OCI-LY7 (cell line): ENCODE data around the gene EVI5. TPM values are rescaled to one million over a fixed set of nuclear protein-coding genes. Genes with fewer than 3 reads are reported as not detected.

ENCODE experiments used
- BruUV-seq: library from RNA; stranded (reverse); fragments of 400-500 nt; replicated peaks from 2 replicates; lab custom pipeline; 2021; lab: Mats Ljungman, UMichigan
- CTCF ChIA-PET: fragments of 300-600 bp; sonication (Branson Sonifier 250); formaldehyde crosslinking; loops from one replicate; lab custom pipeline; 2022; ENCODE audit warnings: antibody characterized with exemption; ENCODE audit not compliant: unreplicated experiment; lab: Charles Lee
- POLR2A ChIA-PET: fragments of 300-600 bp; sonication (Branson Sonifier 250); formaldehyde crosslinking; loops from one replicate; lab custom pipeline; 2022; ENCODE audit warnings: antibody characterized with exemption; lab: Charles Lee
- DNase-seq: peaks from one replicate; pipeline ENCODE4 v3.0.0-alpha.2; 2015; ENCODE audit warnings: low spot score
- H2AFZ ChIP-seq: fragments of 200-600 bp; sonication (generic), shearing (Covaris generic); 2 replicates; pipeline ENCODE4 v1.6.1; 2014; ENCODE audit warnings: mild to moderate bottlenecking, antibody characterized with exemption, low read length, moderate library complexity
- H3K27ac ChIP-seq: fragments of 200-600 bp; sonication (generic); 2 replicates; pipeline ENCODE4 v1.5.1; 2014; ENCODE audit warnings: mixed run types, low read depth, mild to moderate bottlenecking, moderate library complexity, low read length, inconsistent platforms; ENCODE audit not compliant: poor library complexity, severe bottlenecking
- H3K36me3 ChIP-seq: fragments of 200-600 bp; sonication (generic); 2 replicates; pipeline ENCODE4 v1.6.1; 2014; ENCODE audit warnings: mild to moderate bottlenecking, antibody characterized with exemption, low read length, moderate library complexity, mixed read lengths; ENCODE audit not compliant: insufficient read depth
- H3K4me1 ChIP-seq: fragments of 200-600 bp; sonication (generic); 2 replicates; pipeline ENCODE4 v1.5.1; 2014; ENCODE audit warnings: mild to moderate bottlenecking, low read length; ENCODE audit not compliant: insufficient read depth, poor library complexity, severe bottlenecking
- H3K4me2 ChIP-seq: fragments of 200-600 bp; sonication (generic); 2 replicates; pipeline ENCODE4 v1.6.1; 2014; ENCODE audit warnings: mild to moderate bottlenecking, low read length
- H3K4me3 ChIP-seq: fragments of 200-600 bp; sonication (generic); 2 replicates; pipeline ENCODE4 v1.5.1; 2014; ENCODE audit warnings: mild to moderate bottlenecking, low read depth, low read length; ENCODE audit not compliant: poor library complexity, severe bottlenecking
- H3K79me2 ChIP-seq: fragments of 200-600 bp; sonication (generic); 2 replicates; pipeline ENCODE4 v1.6.1; 2016; ENCODE audit warnings: low read depth, mild to moderate bottlenecking, low read length, moderate library complexity, mixed read lengths; ENCODE audit not compliant: insufficient read depth
- H3K9me2 ChIP-seq: fragments of 200-600 bp; sonication (generic); 2 replicates; pipeline ENCODE4 v1.6.1; 2016; ENCODE audit warnings: mild to moderate bottlenecking, low read length, mixed read lengths; ENCODE audit not compliant: insufficient read depth
- H3K9me3 ChIP-seq: fragments of 200-600 bp; sonication (generic); 2 replicates; pipeline ENCODE4 v1.6.1; 2014; ENCODE audit warnings: mild to moderate bottlenecking, mixed run types, low read length, mixed read lengths
- H4K20me1 ChIP-seq: fragments of 200-600 bp; sonication (generic); 2 replicates; pipeline ENCODE4 v1.6.1; 2014; ENCODE audit warnings: mild to moderate bottlenecking, antibody characterized with exemption, low read length, moderate library complexity, mixed read lengths; ENCODE audit not compliant: insufficient read depth
- CTCF ChIP-seq: fragments of 200-600 bp; sonication (generic); conservative IDR thresholded peaks from 2 replicates; pipeline ENCODE4 v1.5.1; 2014; ENCODE audit warnings: mild to moderate bottlenecking, antibody characterized with exemption, low read length, moderate library complexity, mixed read lengths
- EZH2phosphoT487 ChIP-seq: fragments of 200-600 bp; sonication (generic); IDR thresholded peaks from 2 replicates; pipeline ENCODE4 v1.6.1; 2018; ENCODE audit warnings: low read depth, borderline replicate concordance, mild to moderate bottlenecking, mixed run types, antibody characterized with exemption, low read length, moderate library complexity, mixed read lengths
- intact Hi-C: fragments of 100-400 bp; cut with micrococcal nuclease; formaldehyde crosslinking; loops from one replicate; pipeline ENCODE4 v1.10.0; 2022; ENCODE audit not compliant: unreplicated experiment
- total RNA-seq, 2 experiments: library from RNA; depleted of rRNA in 1 of 2; stranded (reverse); fragments of >200 nt in 1 of 2; shearing (Covaris generic) in 1 of 2; gene quantifications; 2 replicates each; pipeline ENCODE4 v1.2.3, GENCODE V29; 2014 to 2022

EVI5 gene
- total RNA-seq, 2 experiments from 2014 or later: 15.1 to 27.8 TPM

GRCh38 chr1:92466683-92467352 is 318.1 kb downstream of the EVI5 start:
- Histone ChIP-seq H3K4me3 (no peak overlapping the region), H3K4me1 (no peaks in the 10 kb centered on the region), H3K36me3 (no peaks in the 10 kb centered on the region), H4K20me1 (no peaks in the 10 kb centered on the region), H3K4me2 (no peak overlapping the region), H2AFZ (no peak overlapping the region), H3K27ac (no peak overlapping the region), H3K79me2 (no peaks in the 10 kb centered on the region), H3K9me3 (no peaks in the 10 kb centered on the region), H3K9me2 (no peaks in the 10 kb centered on the region)
- TF ChIP-seq EZH2phosphoT487: no peak
- no peak for TF ChIP-seq CTCF
- ChIA-PET POLR2A (no interaction called here), CTCF (no interaction called here)
- no peak for DNase-seq
- no TSS peak for BruUV-seq
- intact Hi-C loops: no loop called here

- intact Hi-C loops: no loop called here
- no peaks in the 10 kb centered on the region for H3K79me2 ChIP-seq
- H3K4me2 ChIP-seq: no peak overlapping the region
- H3K9me2 ChIP-seq: no peaks in the 10 kb centered on the region
- no peaks in the 10 kb centered on the region for H4K20me1 ChIP-seq
- H3K27ac ChIP-seq: no peak overlapping the region
- H3K9me3 ChIP-seq: no peaks in the 10 kb centered on the region
- no peak overlapping the region for H3K4me3 ChIP-seq
- ChIA-PET POLR2A (interaction anchor here (0.6 kb wide), 2 partner anchors 51 to 636 kb away, joined by 3 to 4 read pairs; no protein-coding TSS in a partner anchor), CTCF (no interaction called here)
- BruUV-seq: no TSS peak
- no peaks in the 10 kb centered on the region for H3K4me1 ChIP-seq
- no peaks in the 10 kb centered on the region for H3K36me3 ChIP-seq
- TF ChIP-seq CTCF (no peak), EZH2phosphoT487 (no peak)
- no peak for DNase-seq
- H2AFZ ChIP-seq: no peak overlapping the region
Measured at GRCh38 chr1:92465256-92465647, 319.7 kb downstream of the EVI5 start.

- TF ChIP-seq CTCF: no peak
- TF ChIP-seq EZH2phosphoT487: no peak
- no peaks in the 10 kb centered on the region for H3K9me2 ChIP-seq
- H3K9me3 ChIP-seq: no peaks in the 10 kb centered on the region
- H3K4me2 ChIP-seq: no peak overlapping the region
- no peak overlapping the region for H3K4me3 ChIP-seq
- BruUV-seq: no TSS peak
- no peaks in the 10 kb centered on the region for H3K36me3 ChIP-seq
- H3K27ac ChIP-seq: no peak overlapping the region
- intact Hi-C loops: no loop called here
- H2AFZ ChIP-seq: no peak overlapping the region
- POLR2A ChIA-PET: interaction anchor here (0.6 kb wide), 1 partner anchor 636 kb away, joined by 4 read pairs; no protein-coding TSS in a partner anchor
- no peak for DNase-seq
- H3K4me1 ChIP-seq: no peaks in the 10 kb centered on the region
- CTCF ChIA-PET: no interaction called here
- no peaks in the 10 kb centered on the region for H3K79me2 ChIP-seq
- no peaks in the 10 kb centered on the region for H4K20me1 ChIP-seq
Measured at GRCh38 chr1:92464588-92465255, 320.2 kb downstream of the EVI5 start.
